ENCODE measurements around the gene ATP6V1F. TPM values are rescaled to one million over a fixed set of nuclear protein-coding genes. Genes with fewer than 3 reads are reported as not detected.
A peak's percentile ranks its signal among the peaks of the same experiment; 100 is the strongest.

ATP6V1F gene
- total RNA-seq, 2 experiments from 2014 or later: 49.6 to 54.3 TPM

GRCh38 chr7:128840326-128841170, 22.1 kb upstream of the ATP6V1F start:
- no peak for TF ChIP-seq CTCF (IDR thresholded peaks at IDR 0.05)
- no peaks in the 10 kb centered on the region for H3K36me3 Mint-ChIP-seq (ENCODE audit: low read depth)
- H3K4me1 ChIP-seq (ENCODE audit: insufficient read depth, low read length): peaks cover 9% of the 10 kb centered on the region
- H3K27ac Mint-ChIP-seq: no peak overlapping the region
- H3K27ac ChIP-seq (ENCODE audit: low read depth in 1 of 2, low read length in 2 of 2): no peak overlapping the region
- no peaks in the 10 kb centered on the region for H3K4me1 Mint-ChIP-seq (ENCODE audit: low read depth)
- DNase-seq (no peak), ATAC-seq (ENCODE audit: poor library complexity) (no peak)
- no peaks in the 10 kb centered on the region for H3K27me3 ChIP-seq (ENCODE audit: control insufficient read depth in 1 of 2, insufficient read depth in 2 of 2, low read length in 2 of 2)
- intact Hi-C loops (cut with DNase I, micrococcal nuclease): no loop called here
- H3K9me3 ChIP-seq (ENCODE audit: control insufficient read depth in 1 of 2, insufficient read depth in 1 of 2, low read length in 2 of 2): no peaks in the 10 kb centered on the region
- no peaks in the 10 kb centered on the region for H3K36me3 ChIP-seq (ENCODE audit: insufficient read depth, low read length)
- H3K4me3 ChIP-seq (ENCODE audit: low read length): no peak overlapping the region
- ChIA-PET CTCF (no interaction called here), POLR2A (no interaction called here)
- H3K4me3 Mint-ChIP-seq: no peak overlapping the region
- no peaks in the 10 kb centered on the region for H3K9me3 Mint-ChIP-seq
- no peaks in the 10 kb centered on the region for H3K27me3 Mint-ChIP-seq

- ChIA-PET CTCF (interaction anchor here (1.4 kb wide), 1 partner anchor 19 kb away, joined by 4 read pairs; no protein-coding TSS in a partner anchor), POLR2A (no interaction called here)
- no peak overlapping the region for H3K27ac ChIP-seq (ENCODE audit: low read depth in 1 of 2, low read length in 2 of 2)
- peaks cover 9% of the 10 kb centered on the region for H3K4me1 ChIP-seq (ENCODE audit: insufficient read depth, low read length)
- H3K27me3 ChIP-seq (ENCODE audit: control insufficient read depth in 1 of 2, insufficient read depth in 2 of 2, low read length in 2 of 2): no peaks in the 10 kb centered on the region
- DNase-seq (peak in 3 of 14 experiments; percentile 17 to 45 (median 44)), ATAC-seq (ENCODE audit: poor library complexity) (peak; percentile 59)
- Mint-ChIP-seq H3K4me3 (no peak overlapping the region), H3K36me3 (ENCODE audit: low read depth) (no peaks in the 10 kb centered on the region), H3K27ac (no peak overlapping the region), H3K9me3 (no peaks in the 10 kb centered on the region), H3K4me1 (ENCODE audit: low read depth) (no peaks in the 10 kb centered on the region), H3K27me3 (no peaks in the 10 kb centered on the region)
- no peak for TF ChIP-seq CTCF (IDR thresholded peaks at IDR 0.05)
- H3K4me3 ChIP-seq (ENCODE audit: low read length): no peak overlapping the region
- intact Hi-C loops (cut with DNase I, micrococcal nuclease): no loop called here
- no peaks in the 10 kb centered on the region for H3K9me3 ChIP-seq (ENCODE audit: control insufficient read depth in 1 of 2, insufficient read depth in 1 of 2, low read length in 2 of 2)
- no peaks in the 10 kb centered on the region for H3K36me3 ChIP-seq (ENCODE audit: insufficient read depth, low read length)
These were observed 21.4 kb upstream of the ATP6V1F start for GRCh38 chr7:128841171-128841690.

- Mint-ChIP-seq H3K4me1 (ENCODE audit: low read depth) (no peaks in the 10 kb centered on the region), H3K36me3 (ENCODE audit: low read depth) (no peaks in the 10 kb centered on the region), H3K9me3 (no peaks in the 10 kb centered on the region), H3K4me3 (no peak overlapping the region), H3K27ac (no peak overlapping the region), H3K27me3 (no peaks in the 10 kb centered on the region)
- intact Hi-C loops (cut with DNase I, micrococcal nuclease): loop anchor here (1.0 kb wide), 1 partner anchor 41 kb away; no protein-coding TSS in a partner anchor
- Histone ChIP-seq H3K4me3 (ENCODE audit: low read length) (no peak overlapping the region), H3K27me3 (ENCODE audit: control insufficient read depth in 1 of 2, insufficient read depth in 2 of 2, low read length in 2 of 2) (no peaks in the 10 kb centered on the region), H3K36me3 (ENCODE audit: insufficient read depth, low read length) (no peaks in the 10 kb centered on the region), H3K9me3 (ENCODE audit: control insufficient read depth in 1 of 2, insufficient read depth in 1 of 2, low read length in 2 of 2) (no peaks in the 10 kb centered on the region), H3K27ac (ENCODE audit: low read depth in 1 of 2, low read length in 2 of 2) (no peak overlapping the region), H3K4me1 (ENCODE audit: insufficient read depth, low read length) (peaks cover 9% of the 10 kb centered on the region)
- ChIA-PET CTCF (interaction anchor here (1.0 to 1.4 kb wide), 3 partner anchors 18 to 42 kb away, joined by 4 to 8 read pairs (median 4); partner anchors contain the start of gene ATP6V1F), POLR2A (no interaction called here)
- peak; percentile 64 for ATAC-seq (ENCODE audit: poor library complexity)
- peak; percentile 74 for TF ChIP-seq CTCF (IDR thresholded peaks at IDR 0.05)
- peak in 13 of 14 experiments; percentile 20 to 79 (median 49) for DNase-seq
These were observed 20.6 kb upstream of the ATP6V1F start for GRCh38 chr7:128841921-128842673.
